GM06990 (cell line): ENCODE data around the gene MYL10.

ENCODE experiments used
- DNase-seq: peaks from one replicate; pipeline ENCODE4 v3.0.0-alpha.2; 2011; ENCODE audit not compliant: insufficient read length; ENCODE audit errors: extremely low read depth
- H3K27me3 ChIP-seq: replicated peaks from 2 replicates; pipeline ENCODE4 v1.6.0; 2011; ENCODE audit warnings: low read length; ENCODE audit not compliant: control insufficient read depth, insufficient read depth
- H3K36me3 ChIP-seq: 2 replicates; pipeline ENCODE4 v1.5.1; 2011; ENCODE audit warnings: low read length; ENCODE audit not compliant: control insufficient read depth, insufficient read depth
- H3K4me3 ChIP-seq: replicated peaks from 2 replicates; pipeline ENCODE4 v1.5.1; 2011; ENCODE audit warnings: low read depth, mild to moderate bottlenecking, control low read depth, low read length
- TF ChIP-seq, protein P1 (sequence below): IDR thresholded peaks from 2 replicates; pipeline ENCODE4 v1.5.1; 2011; ENCODE audit warnings: low read length, control low read depth, mild to moderate bottlenecking, inconsistent platforms; ENCODE audit not compliant: insufficient read depth, poor library complexity, severe bottlenecking

The MYL10 gene

DNA sequence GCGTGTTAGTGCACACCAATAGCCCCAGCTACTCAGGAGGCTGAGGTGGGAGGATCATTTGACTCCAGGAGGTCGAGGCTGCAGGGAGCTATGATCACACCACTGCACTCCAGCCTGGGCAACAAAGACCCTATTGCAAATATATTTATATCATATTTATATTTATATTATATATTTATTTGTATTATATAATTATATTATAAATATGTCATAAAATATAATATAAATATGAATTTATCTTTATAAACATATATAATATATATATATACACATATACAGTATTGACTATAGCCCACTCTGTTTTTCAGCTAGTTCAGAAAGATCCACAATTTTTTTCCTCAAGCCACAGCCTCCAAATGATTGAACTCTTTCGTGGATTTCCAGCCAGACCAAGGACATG lies 45.3 kb upstream of the MYL10 start:
- H3K27me3 ChIP-seq, result no peaks in the 10 kb centered on the region
- DNase-seq, result no peak
- TF ChIP-seq, protein P1, sequence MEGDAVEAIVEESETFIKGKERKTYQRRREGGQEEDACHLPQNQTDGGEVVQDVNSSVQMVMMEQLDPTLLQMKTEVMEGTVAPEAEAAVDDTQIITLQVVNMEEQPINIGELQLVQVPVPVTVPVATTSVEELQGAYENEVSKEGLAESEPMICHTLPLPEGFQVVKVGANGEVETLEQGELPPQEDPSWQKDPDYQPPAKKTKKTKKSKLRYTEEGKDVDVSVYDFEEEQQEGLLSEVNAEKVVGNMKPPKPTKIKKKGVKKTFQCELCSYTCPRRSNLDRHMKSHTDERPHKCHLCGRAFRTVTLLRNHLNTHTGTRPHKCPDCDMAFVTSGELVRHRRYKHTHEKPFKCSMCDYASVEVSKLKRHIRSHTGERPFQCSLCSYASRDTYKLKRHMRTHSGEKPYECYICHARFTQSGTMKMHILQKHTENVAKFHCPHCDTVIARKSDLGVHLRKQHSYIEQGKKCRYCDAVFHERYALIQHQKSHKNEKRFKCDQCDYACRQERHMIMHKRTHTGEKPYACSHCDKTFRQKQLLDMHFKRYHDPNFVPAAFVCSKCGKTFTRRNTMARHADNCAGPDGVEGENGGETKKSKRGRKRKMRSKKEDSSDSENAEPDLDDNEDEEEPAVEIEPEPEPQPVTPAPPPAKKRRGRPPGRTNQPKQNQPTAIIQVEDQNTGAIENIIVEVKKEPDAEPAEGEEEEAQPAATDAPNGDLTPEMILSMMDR, result no peak
- no peak overlapping the region for H3K4me3 ChIP-seq
- no peaks in the 10 kb centered on the region for H3K36me3 ChIP-seq

DNA sequence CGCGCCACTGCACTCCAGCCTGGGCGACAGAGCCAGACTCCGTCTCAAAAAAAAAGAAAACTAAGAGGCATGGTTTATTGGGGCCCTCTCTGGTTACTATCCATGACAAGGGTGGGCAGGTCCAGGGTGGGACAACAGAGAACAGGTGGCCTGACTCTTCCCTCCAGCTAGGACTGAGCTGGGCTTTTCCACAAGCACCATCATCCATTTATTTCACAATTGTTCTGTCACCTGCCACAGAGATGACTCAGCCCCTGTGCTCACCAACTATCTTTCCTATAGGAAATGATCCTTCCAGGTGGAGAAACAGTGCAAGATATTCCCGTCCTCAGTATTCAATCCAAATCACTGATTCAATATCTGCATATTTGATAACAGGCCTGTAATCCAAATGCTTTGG lies 44.9 kb upstream of the MYL10 start:
- Histone ChIP-seq H3K4me3 (no peak overlapping the region), H3K36me3 (no peaks in the 10 kb centered on the region), H3K27me3 (no peaks in the 10 kb centered on the region)
- no peak for DNase-seq
- TF ChIP-seq, protein P1, result no peak

DNA sequence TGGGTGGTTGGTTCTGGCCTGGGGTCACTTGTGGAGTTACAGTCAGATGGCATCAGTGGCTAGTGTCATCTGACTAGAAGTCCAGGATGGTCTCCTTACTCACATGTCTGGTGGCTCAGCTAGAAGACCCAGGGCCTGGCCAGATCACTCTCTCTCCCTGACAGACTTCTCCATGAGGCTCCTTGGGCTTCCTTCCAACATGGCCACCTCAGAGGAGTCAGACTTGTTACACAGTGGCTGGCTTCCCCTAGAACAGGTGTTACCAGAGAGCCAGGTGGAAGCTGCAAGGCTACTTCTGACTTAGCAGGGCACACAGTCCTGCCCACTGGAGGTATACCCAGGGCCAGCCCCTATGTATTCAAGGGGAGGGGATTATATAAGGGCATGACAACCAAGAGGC lies 44.2 kb upstream of the MYL10 start:
- Histone ChIP-seq H3K27me3 (no peaks in the 10 kb centered on the region), H3K4me3 (no peak overlapping the region), H3K36me3 (no peaks in the 10 kb centered on the region)
- TF ChIP-seq, protein P1, result no peak
- no peak for DNase-seq

DNA sequence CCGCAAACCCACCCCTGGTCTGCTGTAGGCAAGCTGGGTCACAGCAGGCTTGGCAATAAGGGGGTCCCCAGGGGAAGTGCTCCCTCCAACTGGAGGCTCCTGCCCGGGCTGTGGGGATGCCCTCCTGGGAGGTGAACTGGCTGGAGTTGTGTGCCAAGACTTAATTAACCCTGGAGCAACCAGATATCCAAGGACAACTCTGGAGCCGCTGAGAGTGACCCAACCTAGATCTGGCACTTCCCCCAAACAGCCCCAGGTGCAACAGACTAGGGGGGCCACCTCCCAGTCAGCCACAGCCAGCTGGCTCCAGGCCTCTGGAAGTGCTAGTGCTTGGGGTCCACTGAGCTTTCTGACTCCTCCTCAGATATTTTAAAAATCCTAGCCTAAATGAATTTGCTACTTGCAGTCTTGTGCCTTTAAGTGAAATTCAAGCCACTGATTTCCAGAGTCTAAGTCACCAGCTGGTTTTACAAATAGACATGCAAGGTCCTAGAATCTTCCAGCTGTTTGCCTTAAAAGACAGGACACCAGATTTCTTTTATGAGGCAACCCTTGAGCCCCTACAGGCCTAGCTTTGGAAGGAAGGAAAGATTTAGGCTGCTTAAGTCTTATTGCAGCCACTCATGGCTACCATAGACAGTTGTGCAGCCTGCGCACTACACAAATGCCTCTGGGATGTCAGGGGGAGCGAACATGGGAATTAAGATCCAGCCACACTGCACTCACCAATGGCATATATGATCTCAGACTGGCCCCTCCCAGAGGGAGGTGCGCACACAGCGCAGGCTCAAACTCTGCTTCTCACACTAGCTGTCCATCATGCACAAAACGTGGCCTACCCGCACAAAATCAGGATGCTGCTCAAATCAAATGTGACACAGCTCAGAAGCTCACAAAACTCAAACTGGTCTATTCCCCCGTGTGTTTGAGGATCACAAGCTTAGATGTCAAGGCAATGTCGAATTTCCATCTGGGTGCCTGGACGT lies 42.6 kb upstream of the MYL10 start:
- TF ChIP-seq, protein P1, result no peak
- DNase-seq, result no peak
- no peaks in the 10 kb centered on the region for H3K36me3 ChIP-seq
- no peaks in the 10 kb centered on the region; the same call in 1 of the 2 replicates for H3K27me3 ChIP-seq
- no peak overlapping the region for H3K4me3 ChIP-seq

DNA sequence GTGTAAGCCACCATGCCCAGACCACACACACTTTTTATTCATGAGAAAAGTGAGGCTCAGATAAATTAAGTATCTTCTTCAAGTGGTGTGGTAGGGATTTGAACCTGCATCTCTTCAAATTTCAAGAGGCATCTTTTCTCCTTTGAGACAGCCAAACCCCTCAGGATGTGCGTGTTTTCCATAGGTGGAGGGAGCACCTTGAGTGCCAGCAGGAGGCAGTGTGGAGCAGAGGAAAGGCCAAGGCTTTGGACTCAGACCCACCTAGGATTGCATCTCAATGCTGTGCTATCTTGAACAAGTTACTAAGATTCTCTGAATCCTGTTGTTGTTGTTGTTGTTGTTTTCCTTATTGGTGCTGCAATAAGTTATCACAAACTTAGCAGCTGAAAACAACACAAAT lies 40.2 kb upstream of the MYL10 start:
- no peak overlapping the region for H3K4me3 ChIP-seq
- TF ChIP-seq, protein P1, result peak; percentile 36
- no peaks in the 10 kb centered on the region for H3K36me3 ChIP-seq
- H3K27me3 ChIP-seq, result no peaks in the 10 kb centered on the region; the same call in 1 of the 2 replicates
- DNase-seq, result no peak
